ENCODE results near the gene ZNF564.

ZNF564 gene

DNA sequence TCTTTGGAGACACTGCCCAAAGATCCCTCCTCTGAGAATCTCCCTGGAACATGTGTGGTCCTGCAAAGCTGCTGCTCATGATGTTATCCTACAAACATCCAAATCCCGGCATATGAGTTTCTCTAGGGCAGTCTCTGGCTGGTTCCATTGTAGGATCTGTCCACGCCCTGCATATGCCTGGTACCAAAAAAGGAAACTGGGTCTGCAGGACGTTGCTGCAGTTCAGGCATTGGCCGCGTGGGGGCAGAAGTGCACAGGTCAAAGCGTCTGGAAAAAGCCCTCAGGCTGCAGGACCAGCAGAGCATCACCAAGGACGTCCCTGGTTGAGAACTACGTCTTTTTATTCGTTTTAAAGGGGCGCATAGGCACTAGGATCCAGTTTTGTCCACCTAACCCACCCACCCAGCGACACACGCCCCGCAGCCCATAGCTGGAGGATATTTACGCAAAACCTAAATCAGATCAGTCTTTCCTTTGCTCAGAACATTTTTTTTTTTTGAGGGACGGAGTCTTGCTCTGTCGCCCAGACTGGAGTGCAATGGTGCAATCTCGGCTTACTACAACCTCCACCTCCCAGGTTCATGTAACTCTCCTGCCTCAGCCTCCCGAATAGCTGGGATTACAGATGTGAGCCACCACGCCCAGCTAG is 12.9 kb upstream of the ZNF564 start:
- no peaks in the 10 kb centered on the region for H3K4me1 ChIP-seq (ENCODE audit: control insufficient read depth, insufficient read depth, low read length)
- WGBS, 2 experiments, result 31 to 33% methylated on average over 19 of the region's 19 CpGs
- no peaks in the 10 kb centered on the region for H3K9me3 ChIP-seq (ENCODE audit: control insufficient read depth, low read length)
- H3K4me3 ChIP-seq (ENCODE audit: insufficient read depth, low read depth, low read length), result no peak overlapping the region
- no peaks in the 10 kb centered on the region for H3K36me3 ChIP-seq (ENCODE audit: control insufficient read depth, insufficient read depth, low read length)
- H3K27me3 ChIP-seq (ENCODE audit: control insufficient read depth, insufficient read depth, low read length, poor library complexity, severe bottlenecking), result no peaks in the 10 kb centered on the region
- no peak overlapping the region for H3K27ac ChIP-seq (ENCODE audit: insufficient read depth, low read depth, low read length, poor library complexity, severe bottlenecking)

DNA sequence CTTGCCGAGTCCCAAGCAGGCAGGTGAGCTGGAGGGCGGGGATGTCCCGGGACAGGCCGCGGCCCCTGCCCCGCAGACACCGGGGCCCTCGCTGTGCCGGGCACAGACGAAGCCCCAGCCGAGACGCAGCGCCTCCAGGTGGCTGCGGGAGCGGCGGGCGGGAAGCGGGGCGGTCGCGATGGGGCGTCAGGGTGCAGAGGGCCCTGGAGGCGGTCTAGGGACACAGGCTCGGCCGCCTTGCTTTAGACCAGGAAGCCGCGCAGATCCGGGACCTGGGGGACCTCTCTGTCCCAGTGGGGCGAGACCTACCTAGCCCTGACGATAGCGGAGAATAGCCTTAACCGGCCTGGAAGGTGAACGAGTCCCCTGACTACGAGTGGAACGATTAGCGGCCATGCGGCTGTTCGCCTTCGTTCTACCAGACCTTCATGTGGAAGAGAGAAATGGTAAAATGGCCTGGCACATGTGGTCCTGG is 4.2 kb upstream of the ZNF564 start:
- 92 to 93% methylated on average over 39 of the region's 39 CpGs for WGBS, 2 experiments
- Histone ChIP-seq H3K4me1 (ENCODE audit: control insufficient read depth, insufficient read depth, low read length) (no peaks in the 10 kb centered on the region), H3K27ac (ENCODE audit: insufficient read depth, low read depth, low read length, poor library complexity, severe bottlenecking) (no peak overlapping the region), H3K4me3 (ENCODE audit: insufficient read depth, low read depth, low read length) (no peak overlapping the region), H3K36me3 (ENCODE audit: control insufficient read depth, insufficient read depth, low read length) (no peaks in the 10 kb centered on the region), H3K9me3 (ENCODE audit: control insufficient read depth, low read length) (no peaks in the 10 kb centered on the region), H3K27me3 (ENCODE audit: control insufficient read depth, insufficient read depth, low read length, poor library complexity, severe bottlenecking) (no peaks in the 10 kb centered on the region)

DNA sequence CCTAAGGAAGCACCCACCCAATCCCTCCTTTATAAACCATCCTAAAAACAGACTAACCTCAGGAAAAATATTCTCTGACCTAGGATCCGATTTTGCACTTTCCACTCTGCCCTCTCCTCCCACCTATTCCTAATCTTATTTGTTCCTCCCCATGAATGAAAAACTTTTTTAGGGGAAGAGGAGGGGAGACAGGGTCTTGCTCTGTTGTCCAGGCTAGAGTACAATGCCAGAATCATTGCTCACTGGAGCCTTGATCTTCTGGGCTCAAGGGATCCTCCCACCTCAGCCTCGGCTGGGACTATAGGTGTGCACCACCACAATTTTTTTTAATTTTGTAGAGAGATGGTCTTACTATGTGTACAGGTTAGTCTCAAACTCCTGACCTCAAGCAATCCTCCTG is 4.4 kb downstream of the ZNF564 start:
- WGBS, 2 experiments, result 90 to 95% methylated on average over 2 of the region's 2 CpGs
- Histone ChIP-seq H3K27me3 (ENCODE audit: control insufficient read depth, insufficient read depth, low read length, poor library complexity, severe bottlenecking) (no peaks in the 10 kb centered on the region), H3K9me3 (ENCODE audit: control insufficient read depth, low read length) (no peaks in the 10 kb centered on the region), H3K4me3 (ENCODE audit: insufficient read depth, low read depth, low read length) (no peak overlapping the region), H3K27ac (ENCODE audit: insufficient read depth, low read depth, low read length, poor library complexity, severe bottlenecking) (no peak overlapping the region), H3K36me3 (ENCODE audit: control insufficient read depth, insufficient read depth, low read length) (peaks cover 3% of the 10 kb centered on the region), H3K4me1 (ENCODE audit: control insufficient read depth, insufficient read depth, low read length) (peaks cover 3% of the 10 kb centered on the region)

DNA sequence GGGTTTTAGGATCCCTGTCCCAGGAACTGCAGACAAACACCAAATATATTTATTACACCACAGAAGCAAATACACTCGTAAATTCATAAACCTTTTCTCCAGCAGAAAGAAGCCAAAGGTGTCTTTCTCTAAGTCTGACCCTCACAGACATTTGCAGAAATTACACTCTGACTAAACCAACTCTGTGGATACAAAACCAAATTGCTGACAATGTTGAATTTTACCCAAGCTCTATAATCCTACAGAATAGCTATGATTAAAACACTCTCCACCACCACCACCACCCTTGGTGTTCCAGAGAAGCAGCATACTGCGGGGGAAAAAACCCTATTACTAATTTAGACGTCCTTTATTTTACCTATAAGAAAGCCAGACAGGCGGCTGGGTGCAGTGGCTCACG is 5.2 kb downstream of the ZNF564 start:
- H3K9me3 ChIP-seq (ENCODE audit: control insufficient read depth, low read length), result no peaks in the 10 kb centered on the region
- no peaks in the 10 kb centered on the region for H3K27me3 ChIP-seq (ENCODE audit: control insufficient read depth, insufficient read depth, low read length, poor library complexity, severe bottlenecking)
- peaks cover 7% of the 10 kb centered on the region for H3K36me3 ChIP-seq (ENCODE audit: control insufficient read depth, insufficient read depth, low read length)
- WGBS, 2 experiments, result 92% methylated on average over 5 of the region's 5 CpGs
- H3K4me3 ChIP-seq (ENCODE audit: insufficient read depth, low read depth, low read length), result no peak overlapping the region
- H3K4me1 ChIP-seq (ENCODE audit: control insufficient read depth, insufficient read depth, low read length), result peaks cover 3% of the 10 kb centered on the region
- no peak overlapping the region for H3K27ac ChIP-seq (ENCODE audit: insufficient read depth, low read depth, low read length, poor library complexity, severe bottlenecking)

DNA sequence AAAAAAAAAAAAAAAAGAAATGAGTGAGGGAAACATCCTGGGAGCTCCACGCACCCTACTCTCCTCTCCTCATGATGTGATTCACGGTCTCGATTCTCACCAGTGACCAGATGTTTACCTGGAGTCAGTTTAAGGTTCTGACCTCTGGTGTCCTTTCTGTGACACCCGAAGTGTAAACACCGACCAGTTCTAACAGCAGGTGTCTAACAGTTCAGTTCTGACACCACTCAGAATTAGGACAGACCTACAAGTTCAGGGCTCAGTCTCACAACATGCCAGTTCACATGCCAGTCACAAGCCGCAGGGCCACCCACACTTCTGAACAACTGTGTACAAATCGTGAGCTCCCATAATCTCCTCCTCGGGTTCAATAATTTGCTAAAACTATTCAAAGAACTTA is 6.0 kb downstream of the ZNF564 start:
- 95 to 96% methylated on average over 8 of the region's 8 CpGs for WGBS, 2 experiments
- Histone ChIP-seq H3K4me3 (ENCODE audit: insufficient read depth, low read depth, low read length) (no peak overlapping the region), H3K36me3 (ENCODE audit: control insufficient read depth, insufficient read depth, low read length) (peaks cover 12% of the 10 kb centered on the region), H3K4me1 (ENCODE audit: control insufficient read depth, insufficient read depth, low read length) (peaks cover 3% of the 10 kb centered on the region), H3K9me3 (ENCODE audit: control insufficient read depth, low read length) (no peaks in the 10 kb centered on the region), H3K27me3 (ENCODE audit: control insufficient read depth, insufficient read depth, low read length, poor library complexity, severe bottlenecking) (no peaks in the 10 kb centered on the region), H3K27ac (ENCODE audit: insufficient read depth, low read depth, low read length, poor library complexity, severe bottlenecking) (no peak overlapping the region)

GRCh38 chr19:12544401-12544876 is 6.8 kb downstream of the ZNF564 start:
- H3K27me3 ChIP-seq (ENCODE audit: control insufficient read depth, insufficient read depth, low read length, poor library complexity, severe bottlenecking), result no peaks in the 10 kb centered on the region
- no peak overlapping the region for H3K27ac ChIP-seq (ENCODE audit: insufficient read depth, low read depth, low read length, poor library complexity, severe bottlenecking)
- peaks cover 12% of the 10 kb centered on the region for H3K36me3 ChIP-seq (ENCODE audit: control insufficient read depth, insufficient read depth, low read length)

GRCh38 chr19:12543855-12544254 is 7.4 kb downstream of the ZNF564 start:
- H3K27me3 ChIP-seq (ENCODE audit: control insufficient read depth, insufficient read depth, low read length, poor library complexity, severe bottlenecking), result no peaks in the 10 kb centered on the region
- WGBS, 2 experiments, result 90 to 96% methylated on average over 1 of the region's 1 CpG
- H3K4me1 ChIP-seq (ENCODE audit: control insufficient read depth, insufficient read depth, low read length), result no peaks in the 10 kb centered on the region
- H3K36me3 ChIP-seq (ENCODE audit: control insufficient read depth, insufficient read depth, low read length), result peaks cover 12% of the 10 kb centered on the region
- H3K4me3 ChIP-seq (ENCODE audit: insufficient read depth, low read depth, low read length), result no peak overlapping the region
- H3K27ac ChIP-seq (ENCODE audit: insufficient read depth, low read depth, low read length, poor library complexity, severe bottlenecking), result no peak overlapping the region
- no peaks in the 10 kb centered on the region for H3K9me3 ChIP-seq (ENCODE audit: control insufficient read depth, low read length)

More at GRCh38 chr19:12544401-12544876, 6.8 kb downstream of the ZNF564 start:
- H3K9me3 ChIP-seq (ENCODE audit: control insufficient read depth, low read length), result no peaks in the 10 kb centered on the region
- 95 to 97% methylated on average over 5 of the region's 5 CpGs for WGBS, 2 experiments
- H3K4me3 ChIP-seq (ENCODE audit: insufficient read depth, low read depth, low read length), result no peak overlapping the region
- H3K4me1 ChIP-seq (ENCODE audit: control insufficient read depth, insufficient read depth, low read length), result no peaks in the 10 kb centered on the region

DNA sequence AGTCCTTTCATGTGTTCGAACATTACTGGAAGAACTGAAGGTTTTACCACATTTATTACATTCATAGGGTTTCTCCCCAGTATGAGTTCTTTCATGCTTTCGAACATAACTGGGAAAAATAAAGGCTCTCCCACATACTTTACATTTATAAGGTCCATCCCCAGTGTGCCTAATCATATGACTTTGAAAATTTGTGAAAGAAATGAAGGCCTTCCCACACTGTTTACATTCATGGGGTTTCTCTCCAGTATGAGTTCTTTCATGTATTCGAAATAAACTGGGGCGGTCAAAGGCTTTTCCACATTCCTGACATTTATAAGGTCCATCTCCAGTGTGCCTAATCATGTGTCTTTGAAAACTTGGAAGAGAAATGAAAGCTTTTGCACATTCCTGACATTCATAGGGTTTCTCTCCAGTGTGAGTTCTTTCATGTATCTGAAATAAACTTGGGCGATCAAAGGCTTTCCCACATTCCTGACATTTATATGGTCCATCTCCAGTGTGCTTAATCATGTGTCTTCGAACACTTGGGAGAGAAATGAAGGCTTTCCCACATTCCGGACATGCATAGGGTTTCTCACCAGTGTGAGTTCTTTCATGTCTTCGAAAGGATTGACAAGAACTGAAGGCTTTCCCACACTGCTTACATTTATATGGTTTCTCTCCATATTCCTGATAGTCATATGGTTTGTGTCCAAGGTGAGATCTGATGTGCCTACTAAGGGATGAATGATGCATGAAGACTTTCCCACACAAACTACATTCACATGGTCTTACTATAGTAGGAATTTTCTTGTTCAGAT is 24.0 kb downstream of the ZNF564 start:
- peaks cover 70% of the 10 kb centered on the region for H3K36me3 ChIP-seq (ENCODE audit: control insufficient read depth, insufficient read depth, low read length)
- 96 to 97% methylated on average over 8 of the region's 8 CpGs for WGBS, 2 experiments

DNA sequence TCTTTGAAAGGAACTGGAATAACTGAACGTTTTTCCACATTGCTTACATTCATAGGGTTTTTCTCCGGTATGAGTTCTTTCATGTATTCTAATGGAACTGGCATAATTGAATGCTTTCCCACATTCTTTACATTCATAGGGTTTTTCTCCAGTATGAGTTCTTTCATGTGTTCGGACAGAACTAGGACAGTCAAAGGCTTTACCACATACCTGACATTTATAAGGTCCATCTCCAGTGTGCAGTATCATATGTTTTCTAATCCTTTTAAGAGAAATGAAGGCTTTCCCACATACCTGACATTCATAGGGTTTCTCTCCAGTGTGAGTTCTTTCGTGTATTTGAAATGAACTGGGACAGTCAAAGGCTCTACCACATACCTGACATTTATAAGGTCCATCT is 24.7 kb downstream of the ZNF564 start:
- no peak overlapping the region for H3K4me3 ChIP-seq (ENCODE audit: insufficient read depth, low read depth, low read length)
- H3K36me3 ChIP-seq (ENCODE audit: control insufficient read depth, insufficient read depth, low read length), result peaks cover 70% of the 10 kb centered on the region
- H3K27me3 ChIP-seq (ENCODE audit: control insufficient read depth, insufficient read depth, low read length, poor library complexity, severe bottlenecking), result no peaks in the 10 kb centered on the region
- peaks cover 45% of the 10 kb centered on the region for H3K9me3 ChIP-seq (ENCODE audit: control insufficient read depth, low read length)
- no peaks in the 10 kb centered on the region for H3K4me1 ChIP-seq (ENCODE audit: control insufficient read depth, insufficient read depth, low read length)
- no peak overlapping the region for H3K27ac ChIP-seq (ENCODE audit: insufficient read depth, low read depth, low read length, poor library complexity, severe bottlenecking)
- WGBS, 2 experiments, result 94 to 97% methylated on average over 4 of the region's 4 CpGs

More for the DNA sequence above, 24.0 kb downstream of the ZNF564 start:
- peaks cover 45% of the 10 kb centered on the region for H3K9me3 ChIP-seq (ENCODE audit: control insufficient read depth, low read length)
- no peak overlapping the region for H3K4me3 ChIP-seq (ENCODE audit: insufficient read depth, low read depth, low read length)
- H3K27ac ChIP-seq (ENCODE audit: insufficient read depth, low read depth, low read length, poor library complexity, severe bottlenecking), result no peak overlapping the region
- H3K4me1 ChIP-seq (ENCODE audit: control insufficient read depth, insufficient read depth, low read length), result no peaks in the 10 kb centered on the region
- H3K27me3 ChIP-seq (ENCODE audit: control insufficient read depth, insufficient read depth, low read length, poor library complexity, severe bottlenecking), result no peaks in the 10 kb centered on the region

DNA sequence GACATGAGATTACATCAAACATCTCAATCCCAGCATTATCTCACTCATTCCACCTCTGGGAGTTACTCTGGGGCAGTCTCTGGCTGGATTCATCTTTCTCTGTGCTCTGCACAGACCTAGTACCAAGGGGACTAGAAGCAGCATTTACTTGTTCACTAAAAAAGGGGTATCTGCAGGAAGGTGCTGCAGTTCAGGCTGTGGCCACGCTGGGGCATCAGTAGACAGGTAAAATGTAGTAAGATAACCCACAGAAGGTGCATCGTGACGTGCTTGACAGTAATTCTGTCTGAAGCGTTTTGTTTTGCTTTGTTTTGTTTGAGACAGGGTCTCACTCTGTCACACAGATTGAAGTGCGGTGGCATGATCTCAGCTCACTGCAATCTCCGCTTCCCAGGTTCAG is 29.3 kb downstream of the ZNF564 start:
- no peak overlapping the region for H3K27ac ChIP-seq (ENCODE audit: insufficient read depth, low read depth, low read length, poor library complexity, severe bottlenecking)
- peaks cover 27% of the 10 kb centered on the region for H3K36me3 ChIP-seq (ENCODE audit: control insufficient read depth, insufficient read depth, low read length)
- H3K27me3 ChIP-seq (ENCODE audit: control insufficient read depth, insufficient read depth, low read length, poor library complexity, severe bottlenecking), result no peaks in the 10 kb centered on the region
- 89 to 93% methylated on average over 6 of the region's 6 CpGs for WGBS, 2 experiments
- H3K4me1 ChIP-seq (ENCODE audit: control insufficient read depth, insufficient read depth, low read length), result no peaks in the 10 kb centered on the region
- no peak overlapping the region for H3K4me3 ChIP-seq (ENCODE audit: insufficient read depth, low read depth, low read length)
- peaks cover 20% of the 10 kb centered on the region for H3K9me3 ChIP-seq (ENCODE audit: control insufficient read depth, low read length)

Data from ectodermal cell (in vitro differentiated cells).